HG03439 (cell line): ENCODE results near the gene CGB3.

Experiments
- ATAC-seq: cut with Tn5 transposase; IDR thresholded peaks from one replicate; pipeline ENCODE4 v1.9.1; 2021; ENCODE audit warnings: mild to moderate bottlenecking, moderate library complexity; ENCODE audit not compliant: unreplicated experiment

The CGB3 gene

DNA sequence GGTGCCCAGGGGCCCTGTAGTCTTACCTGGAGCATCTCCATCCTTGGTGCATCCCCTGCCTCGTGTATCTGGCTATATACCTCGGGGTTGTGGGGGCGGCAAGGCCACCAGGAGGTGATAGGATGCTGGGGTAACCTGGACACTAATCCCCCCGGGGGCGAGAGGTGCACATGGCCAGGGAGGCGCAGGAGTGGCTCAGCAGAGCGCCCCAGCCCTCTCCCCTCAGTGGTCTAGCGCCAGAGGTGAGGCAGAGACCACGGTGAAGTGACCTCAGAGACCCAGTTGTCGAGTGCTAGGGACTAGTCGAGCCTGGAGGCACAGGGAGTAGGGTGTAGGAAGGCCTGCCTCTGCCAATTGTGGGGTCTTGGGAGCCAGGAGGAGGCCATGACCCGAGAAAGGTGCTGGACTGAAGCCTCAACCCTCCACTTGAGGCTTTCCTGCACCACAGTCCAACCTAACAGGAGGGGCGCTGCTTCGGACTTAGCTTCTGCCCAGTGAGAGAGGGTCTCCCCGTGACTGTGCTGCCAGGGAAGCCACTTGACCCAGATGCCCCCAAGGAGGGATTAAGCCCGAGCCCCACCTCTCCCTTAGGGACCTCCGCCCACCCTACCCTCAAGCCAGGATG is 7.0 kb downstream of the CGB3 start, which contains the start of gene LHB:
TSS of gene LHB (minus strand) at position 51 of the 625 bp plus-strand sequence. CDS start at position 41, 10 bp downstream.
- no peak for ATAC-seq

- no peak for ATAC-seq
Measured at GRCh38 chr19:49016067-49016839, 7.9 kb downstream of the CGB3 start.

DNA sequence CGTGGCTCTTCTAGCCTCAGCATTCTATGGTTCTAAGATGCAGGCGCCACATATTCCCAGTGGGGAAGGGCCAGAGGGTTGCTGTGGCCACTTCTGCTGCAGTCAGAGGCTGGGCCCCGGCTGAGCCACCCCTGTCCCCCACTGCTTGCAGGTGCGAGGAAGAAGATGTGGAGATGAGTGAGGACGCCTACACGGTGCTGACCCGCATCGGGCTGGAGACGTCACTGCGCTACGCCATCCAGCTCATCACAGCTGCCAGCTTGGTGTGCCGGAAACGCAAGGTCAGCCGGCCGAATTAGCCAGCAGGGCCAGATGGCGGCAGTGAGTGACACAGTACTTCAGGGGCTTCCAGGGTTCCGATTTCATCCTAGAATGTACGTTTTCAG is 9.3 kb downstream of the CGB3 start:
- ATAC-seq: no peak

DNA sequence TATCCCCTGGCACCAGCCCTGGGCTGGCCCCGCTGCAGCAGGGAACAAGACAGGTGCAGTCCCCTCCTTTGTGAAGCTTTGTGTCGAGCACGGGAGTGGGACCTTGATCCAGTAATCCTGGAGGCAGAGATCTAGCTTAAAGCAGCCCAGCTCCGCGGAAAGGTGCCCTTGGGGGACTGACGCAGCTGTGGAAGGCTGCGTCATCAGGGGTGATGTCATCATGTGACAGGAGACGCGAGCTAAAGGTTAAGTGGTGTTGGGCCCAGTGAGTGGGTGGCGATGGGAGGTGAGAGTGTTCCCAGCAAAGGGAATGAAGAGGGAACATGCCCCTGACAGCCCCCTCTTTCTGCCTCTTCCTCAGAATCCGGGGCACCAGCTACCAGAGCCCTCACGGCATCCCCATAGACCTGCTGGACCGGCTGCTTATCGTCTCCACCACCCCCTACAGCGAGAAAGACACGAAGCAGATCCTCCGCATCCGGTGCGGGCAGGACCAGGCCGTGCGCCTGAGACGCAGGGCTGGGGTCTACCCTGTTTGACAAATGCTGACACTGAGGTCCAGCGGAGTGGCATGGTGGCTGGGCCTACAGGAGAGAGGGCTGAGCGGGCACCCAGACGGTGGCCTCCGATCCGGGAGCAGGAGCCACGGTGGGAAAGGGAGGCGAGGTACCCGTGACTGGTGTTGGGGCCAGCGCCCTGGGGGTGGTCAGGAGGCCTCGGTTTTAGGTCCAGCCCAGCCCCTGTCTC is 9.8 kb downstream of the CGB3 start:
- no peak for ATAC-seq

DNA sequence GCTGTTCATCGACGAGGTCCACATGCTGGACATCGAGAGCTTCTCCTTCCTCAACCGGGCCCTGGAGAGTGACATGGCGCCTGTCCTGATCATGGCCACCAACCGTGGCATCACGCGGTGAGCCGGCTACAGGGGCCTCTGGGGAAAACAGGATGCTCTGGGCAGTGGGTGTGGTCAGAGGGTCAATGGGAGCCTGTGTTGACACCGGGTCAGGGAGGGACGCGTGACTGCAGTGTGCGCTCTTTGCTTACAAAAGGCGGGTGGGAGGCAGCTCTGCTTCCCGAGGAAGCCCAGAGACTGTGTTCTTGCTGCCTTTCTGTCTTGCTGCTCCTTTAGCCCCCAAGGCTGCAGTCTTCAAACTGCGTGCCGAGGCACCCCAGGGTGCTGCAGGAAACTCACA is 12.9 kb downstream of the CGB3 start:
- no peak for ATAC-seq

DNA sequence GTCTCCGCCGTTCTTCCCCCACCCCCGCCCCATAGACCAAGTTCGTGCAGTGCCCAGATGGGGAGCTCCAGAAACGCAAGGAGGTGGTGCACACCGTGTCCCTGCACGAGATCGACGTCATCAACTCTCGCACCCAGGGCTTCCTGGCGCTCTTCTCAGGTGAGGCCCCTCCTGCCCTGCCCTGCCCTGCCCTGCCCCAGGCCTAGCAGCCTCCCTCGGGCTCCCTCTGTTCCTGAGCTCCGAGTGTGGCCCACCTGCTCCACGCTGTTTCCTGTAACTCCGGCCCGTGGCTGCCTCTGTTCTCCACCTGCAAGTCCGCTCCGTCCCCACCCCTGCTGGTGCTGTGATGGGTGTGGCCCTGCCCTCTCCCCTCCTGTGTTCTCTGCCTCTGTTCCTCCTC is 13.7 kb downstream of the CGB3 start:
- no peak for ATAC-seq

DNA sequence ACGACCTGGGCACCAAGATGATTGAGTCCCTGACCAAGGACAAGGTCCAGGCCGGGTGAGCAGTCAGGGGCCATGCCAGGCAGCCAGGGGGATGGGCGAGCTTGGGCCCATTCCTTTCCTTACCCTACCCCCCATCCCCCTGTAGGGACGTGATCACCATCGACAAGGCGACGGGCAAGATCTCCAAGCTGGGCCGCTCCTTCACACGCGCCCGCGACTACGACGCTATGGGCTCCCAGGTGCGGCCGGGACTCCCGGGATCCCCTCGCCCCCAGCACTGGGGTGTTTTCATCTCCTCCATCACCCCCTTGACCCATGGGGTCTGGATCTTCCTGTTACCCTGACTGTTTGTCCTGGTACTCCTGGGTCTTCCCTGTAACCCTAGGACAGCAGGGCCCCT is 14.3 kb downstream of the CGB3 start:
- ATAC-seq: no peak

DNA sequence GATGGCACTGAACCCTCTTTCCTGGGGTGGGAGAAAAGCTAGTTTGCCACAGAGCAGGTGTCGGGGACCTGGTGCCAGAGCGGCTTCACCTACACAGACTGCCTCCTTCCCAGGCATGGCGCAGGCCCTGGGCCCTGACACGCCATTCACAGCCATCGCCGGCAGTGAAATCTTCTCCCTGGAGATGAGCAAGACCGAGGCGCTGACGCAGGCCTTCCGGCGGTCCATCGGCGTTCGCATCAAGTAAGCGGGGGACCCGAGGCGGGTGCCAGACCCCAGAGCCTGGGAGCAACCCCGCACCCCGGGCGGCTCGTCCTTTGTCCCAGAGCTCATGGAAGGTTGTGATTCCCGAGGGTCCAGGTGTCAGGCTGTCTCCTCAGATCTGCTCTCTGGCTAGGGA is 17.2 kb downstream of the CGB3 start:
- no peak for ATAC-seq

DNA sequence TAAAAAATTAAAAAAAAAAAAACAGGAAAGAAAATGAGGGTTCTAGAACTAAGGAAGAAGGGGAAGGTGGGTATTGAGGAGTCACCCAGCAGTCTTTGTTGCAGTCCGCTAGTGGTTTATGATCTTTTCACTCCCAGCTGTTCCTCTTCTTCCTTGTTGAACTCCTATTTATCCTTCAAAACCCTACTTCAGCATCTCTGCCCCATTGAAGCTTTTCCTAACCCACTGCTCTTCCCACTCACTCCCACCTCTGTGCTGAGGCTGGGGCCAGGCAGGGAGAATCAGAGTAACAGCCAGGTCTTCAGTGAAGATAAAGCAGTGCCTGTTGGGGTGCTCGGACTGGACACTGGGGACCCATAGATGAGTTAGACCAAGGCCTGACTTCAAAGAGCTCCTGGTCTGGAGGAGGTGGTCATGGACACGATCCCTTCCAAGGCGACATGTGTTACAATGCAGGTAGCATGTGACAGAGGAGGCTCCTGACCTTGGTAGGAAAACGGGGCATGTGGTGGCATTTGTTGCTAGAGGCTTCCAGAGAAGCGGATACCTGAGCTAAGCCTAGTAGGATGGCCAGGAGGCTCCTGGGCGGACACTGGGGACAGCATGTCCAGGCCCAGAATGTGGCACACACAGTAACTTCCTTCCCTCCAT is 19.0 kb downstream of the CGB3 start:
- no peak for ATAC-seq

DNA sequence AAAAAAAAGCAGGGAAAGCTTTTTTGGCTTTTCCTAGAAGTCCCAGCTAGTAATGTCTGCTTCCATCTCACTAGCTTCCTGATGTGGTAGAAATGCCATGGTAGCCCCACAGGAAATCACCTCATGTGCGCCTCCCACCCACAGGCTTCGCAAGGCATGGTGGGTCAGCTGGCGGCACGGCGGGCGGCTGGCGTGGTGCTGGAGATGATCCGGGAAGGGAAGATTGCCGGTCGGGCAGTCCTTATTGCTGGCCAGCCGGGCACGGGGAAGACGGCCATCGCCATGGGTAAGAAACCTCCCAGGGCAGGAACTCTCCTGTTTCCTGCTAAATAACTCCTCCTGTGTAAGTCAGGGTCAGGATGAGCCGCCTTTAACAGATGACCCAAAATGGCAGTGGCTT is 20.0 kb downstream of the CGB3 start:
- ATAC-seq: no peak

GRCh38 chr19:48999481-49000325 is 24.4 kb downstream of the CGB3 start:
- ATAC-seq: no peak

GRCh38 chr19:48997972-48998371 is 26.2 kb downstream of the CGB3 start:
- ATAC-seq: no peak

- ATAC-seq: no peak
Measured at GRCh38 chr19:48994035-48994386, 30.1 kb downstream of the CGB3 start.

GRCh38 chr19:48993175-48994034 is 30.7 kb downstream of the CGB3 start, which contains the start of the genes GYS1 and RUVBL2:
Gene GYS1 (minus strand): TSS chr19:48993309. CDS start chr19:48993112, 197 bp downstream.
Gene RUVBL2 (plus strand): TSS chr19:48993887. CDS start chr19:48993912, 25 bp downstream.
- ATAC-seq: peak; percentile 87

DNA sequence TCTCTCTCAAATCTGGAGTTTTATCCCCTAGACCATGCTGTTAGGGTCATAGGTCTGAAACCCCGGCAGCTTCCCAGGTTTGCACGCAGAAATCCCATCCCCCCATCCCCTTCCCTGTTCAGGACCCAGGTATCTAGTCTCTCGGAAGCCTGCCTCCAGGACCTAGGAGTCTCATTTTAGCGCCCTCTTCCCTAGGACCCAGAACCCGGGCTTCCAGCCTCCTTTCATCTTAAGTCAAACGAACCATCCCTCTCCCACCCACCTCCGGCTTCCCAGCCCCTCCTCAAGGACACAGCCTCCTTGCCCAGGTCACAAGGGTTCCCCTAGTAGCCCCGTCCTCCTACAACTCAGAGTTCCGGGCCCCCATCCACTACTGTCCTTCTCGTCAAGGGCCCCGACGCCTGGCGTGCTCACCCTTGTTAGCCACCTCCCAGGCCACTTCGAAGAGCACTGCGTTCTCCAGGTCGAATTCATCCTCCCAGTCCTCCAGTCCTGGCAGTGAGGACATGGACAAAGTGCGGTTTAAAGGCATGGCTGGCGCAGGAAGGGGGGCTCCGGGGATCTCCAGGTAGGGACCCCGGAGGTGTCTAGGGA is 31.5 kb downstream of the CGB3 start:
- peak; percentile 2 for ATAC-seq

- ATAC-seq: no peak
Measured at GRCh38 chr19:48991873-48992580, 32.1 kb downstream of the CGB3 start.

- no peak for ATAC-seq
Measured at GRCh38 chr19:48991011-48991609, 33.0 kb downstream of the CGB3 start.

GRCh38 chr19:48990400-48990799 is 33.7 kb downstream of the CGB3 start:
- no peak for ATAC-seq
